Mesenchymal stem cell (in vitro differentiated cells and primary cell): ENCODE measurements around the gene OCIAD2.
"Not testable (repeated sequence)": the region's sequence is repeated elsewhere in the genome, so short reads cannot be mapped to it uniquely, and the experiment has no call there.

Experiments used
- DNase-seq: peaks from one replicate; pipeline ENCODE4 v3.0.0-alpha.2; 2013
- H2AFZ ChIP-seq: one replicate; pipeline ENCODE4 v1.6.1; 2013; ENCODE audit warnings: low read depth, mild to moderate bottlenecking, control low read depth, inconsistent platforms, low read length, moderate library complexity
- H2AK5ac ChIP-seq: 2 replicates; pipeline ENCODE4 v1.6.1; 2013; ENCODE audit warnings: low read length, moderate library complexity, mild to moderate bottlenecking, inconsistent platforms; ENCODE audit not compliant: severe bottlenecking
- H2BK120ac ChIP-seq: one replicate; pipeline ENCODE4 v1.6.1; 2013; ENCODE audit warnings: low read depth, mild to moderate bottlenecking, inconsistent platforms, low read length, moderate library complexity
- H2BK12ac ChIP-seq, 2 experiments: one replicate each; pipeline ENCODE4 v1.6.1; 2013; ENCODE audit warnings: inconsistent platforms in 2 of 2, low read length in 2 of 2, mild to moderate bottlenecking in 2 of 2, moderate library complexity in 2 of 2, control low read depth in 1 of 2
- H2BK15ac ChIP-seq: one replicate; pipeline ENCODE4 v1.6.1; 2013; ENCODE audit warnings: mild to moderate bottlenecking, low read depth, inconsistent platforms; ENCODE audit not compliant: poor library complexity, severe bottlenecking
- H2BK5ac ChIP-seq: 2 replicates; pipeline ENCODE4 v1.6.1; 2013; ENCODE audit warnings: low read depth, mild to moderate bottlenecking, low read length, control low read depth, inconsistent platforms; ENCODE audit not compliant: poor library complexity, severe bottlenecking
- H3K14ac ChIP-seq, 2 experiments: one replicate each; pipeline ENCODE4 v1.6.1; 2013; ENCODE audit warnings: inconsistent platforms in 2 of 2, low read length in 2 of 2, control low read depth in 1 of 2, mild to moderate bottlenecking in 1 of 2, moderate library complexity in 1 of 2
- H3K18ac ChIP-seq, 2 experiments: one replicate each; pipeline ENCODE4 v1.6.1; 2013; ENCODE audit warnings: inconsistent platforms in 2 of 2, low read length in 2 of 2, control low read depth in 1 of 2, low read depth in 1 of 2, mild to moderate bottlenecking in 1 of 2
- H3K23ac ChIP-seq, 2 experiments: one replicate each; pipeline ENCODE4 v1.6.1; 2013; ENCODE audit warnings: inconsistent platforms in 2 of 2, low read length in 2 of 2, mild to moderate bottlenecking in 2 of 2, moderate library complexity in 2 of 2, control low read depth in 1 of 2
- H3K27ac ChIP-seq: 2 replicates; pipeline ENCODE4 v1.5.1; 2013; ENCODE audit warnings: mild to moderate bottlenecking, moderate library complexity, low read length, control low read depth, inconsistent platforms; ENCODE audit not compliant: poor library complexity, severe bottlenecking
- H3K27me3 ChIP-seq, 2 experiments: 2 replicates each; pipeline versions ENCODE4 v1.6.1 to v1.7.0; 2013; ENCODE audit warnings: low read length in 2 of 2, mild to moderate bottlenecking in 2 of 2, moderate library complexity in 2 of 2, control low read depth in 1 of 2, inconsistent platforms in 1 of 2; ENCODE audit not compliant: control insufficient read depth in 1 of 2, insufficient read depth in 1 of 2
- H3K36me3 ChIP-seq, 2 experiments: 2 replicates each; pipeline versions ENCODE4 v1.6.1 to v1.7.0; 2013; ENCODE audit warnings: low read length in 2 of 2, control low read depth in 1 of 2, inconsistent platforms in 1 of 2, low read depth in 1 of 2, mild to moderate bottlenecking in 1 of 2; ENCODE audit not compliant: insufficient read depth in 2 of 2, control insufficient read depth in 1 of 2
- H3K4ac ChIP-seq, 2 experiments: one replicate each; pipeline ENCODE4 v1.6.1; 2013; ENCODE audit warnings: inconsistent platforms in 2 of 2, low read length in 2 of 2, mild to moderate bottlenecking in 2 of 2, moderate library complexity in 2 of 2, control low read depth in 1 of 2, low read depth in 1 of 2
- H3K4me1 ChIP-seq: 2 replicates; pipeline ENCODE4 v1.6.1; 2013; ENCODE audit warnings: low read depth, low read length, control low read depth; ENCODE audit not compliant: control insufficient read depth, insufficient read depth
- H3K4me2 ChIP-seq: 2 replicates; pipeline ENCODE4 v1.6.1; 2013; ENCODE audit warnings: low read length, mild to moderate bottlenecking, inconsistent platforms; ENCODE audit not compliant: poor library complexity, severe bottlenecking
- H3K4me3 ChIP-seq, 2 experiments: 2 replicates each; pipeline versions ENCODE4 v1.5.1 to v1.7.0; 2013; ENCODE audit warnings: low read length in 2 of 2, mild to moderate bottlenecking in 2 of 2, control low read depth in 1 of 2, low read depth in 1 of 2; ENCODE audit not compliant: insufficient read depth in 1 of 2
- H3K79me1 ChIP-seq: replicated peaks from 2 replicates; pipeline ENCODE4 v1.6.1; 2013; ENCODE audit warnings: mild to moderate bottlenecking, control low read depth, low read length, inconsistent platforms; ENCODE audit not compliant: poor library complexity, severe bottlenecking
- H3K9ac ChIP-seq: 2 replicates; pipeline ENCODE4 v1.7.0; 2013; ENCODE audit warnings: mild to moderate bottlenecking, low read length, moderate library complexity
- H3K9me3 ChIP-seq: 2 replicates; pipeline ENCODE4 v1.7.0; 2013; ENCODE audit warnings: mild to moderate bottlenecking, low read length; ENCODE audit not compliant: control insufficient read depth
- H4K8ac ChIP-seq: one replicate; pipeline ENCODE4 v1.6.1; 2013; ENCODE audit warnings: inconsistent platforms, mild to moderate bottlenecking, low read length, moderate library complexity
- H4K91ac ChIP-seq: one replicate; pipeline ENCODE4 v1.6.1; 2013; ENCODE audit warnings: mild to moderate bottlenecking, low read length, inconsistent platforms
- WGBS: methylation state at CpG from one replicate; pipeline ENCODE4 v1.1.7; 2013; ENCODE audit warnings: mixed read lengths; 5-methylcytosine and 5-hydroxymethylcytosine counted together

The OCIAD2 gene

GRCh38 chr4:48931459-48931858, 24.9 kb upstream of the OCIAD2 start:
- H3K27ac ChIP-seq: no peak overlapping the region
- no peak overlapping the region for H3K4me3 ChIP-seq
- peaks cover 7% of the 10 kb centered on the region for H3K9me3 ChIP-seq
- H3K9ac ChIP-seq: no peak overlapping the region
- no peak overlapping the region for H4K91ac ChIP-seq
- H3K23ac ChIP-seq: no peak overlapping the region
- H3K4me1 ChIP-seq: no peaks in the 10 kb centered on the region
- no peak overlapping the region for H3K4ac ChIP-seq
- no peak overlapping the region for H2BK15ac ChIP-seq
- no peak overlapping the region for H3K4me2 ChIP-seq
- H2BK12ac ChIP-seq: no peak overlapping the region
- no peak overlapping the region for H2BK5ac ChIP-seq
- H3K36me3 ChIP-seq: no peaks in the 10 kb centered on the region
- no peak overlapping the region for H4K8ac ChIP-seq
- no peak for DNase-seq
- no peaks in the 10 kb centered on the region for H3K79me1 ChIP-seq
- H3K14ac ChIP-seq: no peak overlapping the region
- no peak overlapping the region for H2AFZ ChIP-seq
- 83% methylated on average over 2 of the region's 2 CpGs for WGBS
- no peak overlapping the region for H2BK120ac ChIP-seq
- H3K27me3 ChIP-seq: no peaks in the 10 kb centered on the region
- H2AK5ac ChIP-seq: no peak overlapping the region
- H3K18ac ChIP-seq: no peak overlapping the region

DNA sequence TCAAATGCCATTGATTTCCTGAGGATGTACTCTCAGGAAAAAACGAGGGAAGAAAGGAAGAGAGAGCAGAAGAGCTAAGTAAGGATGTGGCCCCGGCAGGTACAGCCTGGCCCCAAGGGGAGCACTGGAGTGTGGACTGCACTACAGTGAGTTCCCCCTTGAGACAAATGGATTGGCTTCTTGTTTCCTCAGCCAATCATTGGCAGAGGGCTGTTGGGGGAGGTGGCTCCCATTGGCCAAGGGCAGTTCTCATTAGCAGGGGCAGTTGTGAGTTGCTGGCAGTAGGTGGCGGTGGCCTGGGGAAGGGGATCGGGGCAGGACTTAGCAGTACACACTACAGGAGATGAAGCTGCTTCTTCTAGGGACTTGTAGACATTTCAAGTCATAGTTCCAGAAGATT, 24.1 kb upstream of the OCIAD2 start:
- Histone ChIP-seq H3K4me2 (no peak overlapping the region), H2AK5ac (no peak overlapping the region), H4K8ac (no peak overlapping the region), H3K79me1 (no peaks in the 10 kb centered on the region), H3K9me3 (peaks cover 7% of the 10 kb centered on the region), H3K23ac (no peak overlapping the region), H3K18ac (no peak overlapping the region), H3K14ac (no peak overlapping the region), H3K4me1 (no peaks in the 10 kb centered on the region), H3K4ac (no peak overlapping the region), H3K9ac (no peak overlapping the region), H2BK12ac (no peak overlapping the region), H3K4me3 (no peak overlapping the region), H3K36me3 (no peaks in the 10 kb centered on the region), H4K91ac (no peak overlapping the region), H2BK15ac (no peak overlapping the region), H3K27ac (no peak overlapping the region), H2BK120ac (no peak overlapping the region), H2BK5ac (no peak overlapping the region), H3K27me3 (no peaks in the 10 kb centered on the region), H2AFZ (no peak overlapping the region)
- no peak for DNase-seq
- 92% methylated on average over 4 of the region's 4 CpGs for WGBS

GRCh38 chr4:48924416-48924815, 17.8 kb upstream of the OCIAD2 start:
- no peak for DNase-seq
- Histone ChIP-seq H3K14ac (no peak overlapping the region), H2AK5ac (no peak overlapping the region), H2BK15ac (no peak overlapping the region), H3K4me1 (no peaks in the 10 kb centered on the region), H3K18ac (no peak overlapping the region), H3K36me3 (no peaks in the 10 kb centered on the region), H3K4ac (no peak overlapping the region), H4K8ac (no peak overlapping the region), H2BK5ac (no peak overlapping the region), H3K79me1 (no peaks in the 10 kb centered on the region), H2AFZ (no peak overlapping the region), H3K4me3 (no peak overlapping the region), H3K9me3 (peaks cover 2% of the 10 kb centered on the region), H3K23ac (no peak overlapping the region), H3K9ac (no peak overlapping the region), H2BK120ac (no peak overlapping the region), H4K91ac (no peak overlapping the region), H3K4me2 (no peak overlapping the region), H2BK12ac (no peak overlapping the region), H3K27me3 (no peaks in the 10 kb centered on the region), H3K27ac (no peak overlapping the region)
- 100% methylated on average over 4 of the region's 4 CpGs for WGBS

GRCh38 chr4:48923065-48923464, 16.5 kb upstream of the OCIAD2 start:
- not testable (repeated sequence) for H3K23ac ChIP-seq, H3K27me3 ChIP-seq, H2BK5ac ChIP-seq, H2BK15ac ChIP-seq, H3K9me3 ChIP-seq, DNase-seq, H3K14ac ChIP-seq, H4K8ac ChIP-seq, H3K27ac ChIP-seq, H3K4ac ChIP-seq, H3K4me2 ChIP-seq, H3K18ac ChIP-seq, H2AFZ ChIP-seq, H3K79me1 ChIP-seq, H4K91ac ChIP-seq, H2BK120ac ChIP-seq, H2AK5ac ChIP-seq, H3K36me3 ChIP-seq, H3K4me3 ChIP-seq, H2BK12ac ChIP-seq, H3K9ac ChIP-seq, H3K4me1 ChIP-seq
- WGBS: 78% methylated on average over 5 of the region's 7 CpGs
